SIG-M5 (cell line): ENCODE data around the gene HNF4A.
A peak's percentile ranks its signal among the peaks of the same experiment; 100 is the strongest.
"Not testable (repeated sequence)": the region's sequence is repeated elsewhere in the genome, so short reads cannot be mapped to it uniquely, and the experiment has no call there.

Experiments used
- DNase-seq: peaks from one replicate; lab custom pipeline; 2025; lab: John Stamatoyannopoulos, UW

Gene HNF4A

GRCh38 chr20:44355498-44356352 is at the start of gene HNF4A:
Gene HNF4A, plus strand, starts transcription at chr20:44355699. Its CDS starts 106 bp downstream, at chr20:44355805.
- no peak for DNase-seq

GRCh38 chr20:44306927-44307326 is 48.6 kb upstream of the HNF4A start:
- DNase-seq: no peak

- DNase-seq: no peak
These were observed 45.5 kb upstream of the HNF4A start for GRCh38 chr20:44309763-44310663.

- DNase-seq: peak; percentile 52
These were observed 44.5 kb upstream of the HNF4A start, which contains the start of gene FITM2 for GRCh38 chr20:44310664-44311639. Gene FITM2, minus strand, starts transcription at chr20:44311202. Its CDS starts 54 bp downstream, at chr20:44311148.

- DNase-seq: no peak
These were observed 40.6 kb upstream of the HNF4A start for GRCh38 chr20:44314870-44315269.

- no peak for DNase-seq
These were observed 35.6 kb upstream of the HNF4A start for GRCh38 chr20:44319839-44320422.

- DNase-seq: no peak
These were observed 31.2 kb upstream of the HNF4A start for GRCh38 chr20:44324343-44324742.

GRCh38 chr20:44326391-44327159 is 28.9 kb upstream of the HNF4A start:
- DNase-seq: no peak

- DNase-seq: not testable (repeated sequence)
These were observed 27.8 kb upstream of the HNF4A start for GRCh38 chr20:44327748-44328147.

- DNase-seq: no peak
These were observed 27.1 kb upstream of the HNF4A start for GRCh38 chr20:44328428-44328827.

GRCh38 chr20:44331201-44331600 is 24.3 kb upstream of the HNF4A start:
- DNase-seq: no peak

GRCh38 chr20:44334306-44334705 is 21.2 kb upstream of the HNF4A start:
- DNase-seq: no peak

- no peak for DNase-seq
These were observed 20.8 kb upstream of the HNF4A start for GRCh38 chr20:44334709-44335108.

GRCh38 chr20:44335675-44336074 is 19.8 kb upstream of the HNF4A start:
- DNase-seq: no peak

- DNase-seq: no peak
These were observed 19.4 kb upstream of the HNF4A start for GRCh38 chr20:44336086-44336485.

- no peak for DNase-seq
These were observed 18.6 kb upstream of the HNF4A start, which contains the start of gene R3HDML for GRCh38 chr20:44336725-44337380. Gene R3HDML, plus strand, starts transcription at chr20:44337043. Its CDS starts 115 bp downstream, at chr20:44337158.

GRCh38 chr20:44342248-44342647 is 13.3 kb upstream of the HNF4A start:
- no peak for DNase-seq

- no peak for DNase-seq
These were observed 12.3 kb upstream of the HNF4A start for GRCh38 chr20:44343162-44343675.

- no peak for DNase-seq
These were observed 10.8 kb upstream of the HNF4A start for GRCh38 chr20:44344723-44345122.
